H9 (cell line): Measurements from ENCODE around the gene TBXA2R. TPM values are rescaled to one million over a fixed set of nuclear protein-coding genes. Genes with fewer than 3 reads are reported as not detected.

Experiments
- DNase-seq: peaks from one replicate; pipeline ENCODE4 v3.0.0-alpha.2; 2017
- H2AFZ ChIP-seq: one replicate; pipeline ENCODE4 v1.6.1; 2013; ENCODE audit warnings: mild to moderate bottlenecking, low read length, control low read depth, moderate library complexity
- H2AK5ac ChIP-seq: 2 replicates; pipeline ENCODE4 v1.6.1; 2013; ENCODE audit warnings: low read length, control low read depth, mixed read lengths; ENCODE audit not compliant: insufficient read length
- H2BK120ac ChIP-seq: one replicate; pipeline ENCODE4 v1.6.1; 2013; ENCODE audit warnings: low read depth, mild to moderate bottlenecking, low read length, control low read depth, inconsistent platforms; ENCODE audit not compliant: poor library complexity, severe bottlenecking
- H2BK12ac ChIP-seq: 2 replicates; pipeline ENCODE4 v1.6.1; 2013; ENCODE audit warnings: low read length, control low read depth, mixed read lengths, low read depth; ENCODE audit not compliant: insufficient read length
- H2BK15ac ChIP-seq: 2 replicates; pipeline ENCODE4 v1.6.1; 2013; ENCODE audit warnings: low read depth, low read length, control low read depth
- H2BK20ac ChIP-seq: one replicate; pipeline ENCODE4 v1.6.1; 2013; ENCODE audit warnings: low read depth, mild to moderate bottlenecking, low read length, control low read depth, inconsistent platforms; ENCODE audit not compliant: poor library complexity, severe bottlenecking
- H2BK5ac ChIP-seq: 2 replicates; pipeline ENCODE4 v1.6.1; 2013; ENCODE audit warnings: low read length, control low read depth, mixed read lengths; ENCODE audit not compliant: insufficient read length
- H3K14ac ChIP-seq: 2 replicates; pipeline ENCODE4 v1.6.1; 2013; ENCODE audit warnings: low read length, control low read depth; ENCODE audit not compliant: insufficient read depth
- H3K18ac ChIP-seq: 2 replicates; pipeline ENCODE4 v1.6.1; 2013; ENCODE audit warnings: low read depth, mild to moderate bottlenecking, mixed read lengths, low read length, control low read depth; ENCODE audit not compliant: insufficient read length
- H3K23ac ChIP-seq: 2 replicates; pipeline ENCODE4 v1.6.1; 2013; ENCODE audit warnings: low read length, control low read depth, mixed read lengths, low read depth; ENCODE audit not compliant: insufficient read length
- H3K23me2 ChIP-seq: 2 replicates; pipeline ENCODE4 v1.6.1; 2013; ENCODE audit warnings: low read depth, mild to moderate bottlenecking, mixed read lengths, low read length, control low read depth; ENCODE audit not compliant: insufficient read length, poor library complexity, severe bottlenecking
- H3K27ac ChIP-seq: 2 replicates; pipeline ENCODE4 v1.5.1; 2013; ENCODE audit warnings: low read length, control low read depth, mixed read lengths, low read depth; ENCODE audit not compliant: insufficient read length
- H3K27me3 ChIP-seq: 2 replicates; pipeline ENCODE4 v1.6.1; 2013; ENCODE audit warnings: low read length, control low read depth, inconsistent platforms; ENCODE audit not compliant: insufficient read depth
- H3K4ac ChIP-seq: 2 replicates; pipeline ENCODE4 v1.6.1; 2013; ENCODE audit warnings: low read depth, mild to moderate bottlenecking, control low read depth, inconsistent platforms, low read length, moderate library complexity
- H3K4me1 ChIP-seq: 2 replicates; pipeline ENCODE4 v1.6.1; 2013; ENCODE audit warnings: low read length, control low read depth, inconsistent platforms; ENCODE audit not compliant: insufficient read depth
- H3K4me2 ChIP-seq: 2 replicates; pipeline ENCODE4 v1.6.1; 2013; ENCODE audit warnings: low read length, control low read depth, mixed read lengths; ENCODE audit not compliant: insufficient read length, insufficient read depth
- H3K56ac ChIP-seq: 2 replicates; pipeline ENCODE4 v1.6.1; 2013; ENCODE audit warnings: low read depth, mild to moderate bottlenecking, mixed read lengths, low read length, control low read depth; ENCODE audit not compliant: insufficient read length
- H3K79me1 ChIP-seq: 2 replicates; pipeline ENCODE4 v1.6.1; 2013; ENCODE audit warnings: low read depth, mild to moderate bottlenecking, moderate library complexity, low read length, control low read depth, inconsistent platforms; ENCODE audit not compliant: insufficient read depth, poor library complexity, severe bottlenecking
- H3K79me2 ChIP-seq: 2 replicates; pipeline ENCODE4 v1.6.1; 2013; ENCODE audit warnings: low read length, control low read depth, inconsistent platforms; ENCODE audit not compliant: insufficient read depth
- H3K9ac ChIP-seq: 2 replicates; pipeline ENCODE4 v1.6.1; 2013; ENCODE audit warnings: low read length, control low read depth, mixed read lengths; ENCODE audit not compliant: insufficient read length; ENCODE audit errors: extremely low read depth
- H3K9me3 ChIP-seq: one replicate; pipeline ENCODE4 v1.6.1; 2013; ENCODE audit warnings: low read depth, low read length, inconsistent platforms; ENCODE audit not compliant: control insufficient read depth
- H3T11ph ChIP-seq: one replicate; pipeline ENCODE4 v1.6.1; 2013; ENCODE audit warnings: mild to moderate bottlenecking, low read length, control low read depth, inconsistent platforms
- H4K20me1 ChIP-seq: one replicate; pipeline ENCODE4 v1.6.1; 2013; ENCODE audit not compliant: control insufficient read depth, insufficient read length, insufficient read depth
- H4K5ac ChIP-seq: 2 replicates; pipeline ENCODE4 v1.6.1; 2013; ENCODE audit warnings: low read depth, mild to moderate bottlenecking, mixed read lengths, low read length, control low read depth; ENCODE audit not compliant: insufficient read length
- H4K8ac ChIP-seq: replicated peaks from 2 replicates; pipeline ENCODE4 v1.6.1; 2013; ENCODE audit warnings: low read length, control low read depth, mixed read lengths, low read depth; ENCODE audit not compliant: insufficient read length
- H4K91ac ChIP-seq: 2 replicates; pipeline ENCODE4 v1.6.1; 2013; ENCODE audit warnings: low read depth, mild to moderate bottlenecking, moderate library complexity, mixed read lengths, low read length, control low read depth; ENCODE audit not compliant: insufficient read length
- H3K27ac Mint-ChIP-seq, 3 experiments: 2 replicates in 2 of 3; 3 replicates in 1 of 3; pipeline ENCODE4 v1.8.0; 2020 to 2021; ENCODE audit warnings: mixed read lengths in 3 of 3, mild to moderate bottlenecking in 1 of 3, moderate library complexity in 1 of 3
- H3K27me3 Mint-ChIP-seq: 2 replicates; pipeline ENCODE4 v1.8.0; 2021; ENCODE audit warnings: low read depth, mild to moderate bottlenecking, moderate library complexity, mixed read lengths
- H3K36me3 Mint-ChIP-seq, 3 experiments: 2 replicates in 2 of 3; 3 replicates in 1 of 3; pipeline ENCODE4 v1.8.0; 2020 to 2021; ENCODE audit warnings: low read depth in 3 of 3, mixed read lengths in 3 of 3; ENCODE audit not compliant: insufficient read depth in 1 of 3
- H3K4me1 Mint-ChIP-seq, 2 experiments: 2 replicates each; pipeline ENCODE4 v1.8.0; 2020; ENCODE audit warnings: mixed read lengths in 2 of 2
- H3K4me3 Mint-ChIP-seq, 2 experiments: 2 replicates in 1 of 2; 3 replicates in 1 of 2; pipeline ENCODE4 v1.8.0; 2020 to 2021; ENCODE audit warnings: mild to moderate bottlenecking in 2 of 2, mixed read lengths in 2 of 2, moderate library complexity in 1 of 2
- H3K9me3 Mint-ChIP-seq, 2 experiments: 2 replicates in 1 of 2; 3 replicates in 1 of 2; pipeline ENCODE4 v1.8.0; 2020; ENCODE audit warnings: mild to moderate bottlenecking in 2 of 2, mixed read lengths in 2 of 2, moderate library complexity in 1 of 2
- WGBS: extraction: QIAGEN DNeasy Blood & Tissue Kit; methylation state at CpG from one replicate; pipeline ENCODE4 v1.1.7; 2013; ENCODE audit warnings: missing lambda C conversion rate, low lambda C conversion rate, mixed read lengths; ENCODE audit not compliant: insufficient read length; ENCODE audit errors: extremely low coverage; 5-methylcytosine and 5-hydroxymethylcytosine counted together
- total RNA-seq: library from RNA; stranded (reverse); gene quantifications from 2 replicates; pipeline ENCODE4 v1.2.1, GENCODE V29; 2021
- TF ChIP-seq, protein P1 (sequence below): fragments of 200-600 bp; sonication (generic); conservative IDR thresholded peaks from 3 replicates; pipeline ENCODE4 v1.8.0; 2021; ENCODE audit warnings: antibody characterized with exemption, mild to moderate bottlenecking

The TBXA2R gene
- total RNA-seq, 1 experiment from 2014 or later: 0.63 TPM

DNA sequence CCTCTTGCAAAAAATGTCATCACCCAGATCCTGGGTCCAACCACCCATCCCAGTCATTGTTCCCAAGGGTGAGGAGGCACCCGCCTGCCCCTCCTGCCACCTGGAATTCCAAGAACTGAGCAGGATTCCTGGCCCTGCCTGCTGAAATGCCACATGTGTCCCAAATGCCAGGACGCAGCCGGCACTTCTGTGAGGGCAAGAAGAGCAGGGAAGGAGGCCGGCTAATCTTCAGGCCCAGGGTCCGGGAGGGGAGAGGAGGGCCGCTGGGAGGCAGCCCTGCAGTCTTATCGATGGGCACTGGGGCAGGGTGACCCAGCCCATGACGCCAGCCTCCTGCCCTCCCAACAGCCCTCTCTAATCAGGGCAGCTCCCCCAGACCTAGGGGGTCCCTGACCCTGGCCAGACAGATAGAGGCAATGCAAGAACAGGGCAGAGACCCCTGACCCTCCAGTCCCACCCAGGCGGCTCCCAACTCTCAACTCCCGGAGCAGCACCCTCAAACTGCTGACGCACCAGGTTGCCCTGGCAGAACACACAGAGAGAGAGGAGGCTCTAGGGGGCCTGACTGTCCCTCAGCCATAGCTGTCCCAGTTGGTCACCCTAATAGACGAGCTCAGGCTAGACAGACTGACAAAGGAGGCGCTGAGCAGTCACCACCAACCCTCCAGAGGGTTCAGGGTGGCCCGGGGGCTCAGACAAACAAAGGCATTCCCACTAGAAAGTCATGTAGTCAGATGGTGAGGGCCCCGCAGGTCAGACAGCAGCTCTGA is 50.8 kb downstream of the TBXA2R start:
- no peaks in the 10 kb centered on the region for H3K4me1 ChIP-seq
- no peak overlapping the region for H2AFZ ChIP-seq
- no peak overlapping the region for H2BK5ac ChIP-seq
- peaks cover 8% of the 10 kb centered on the region for H3K23me2 ChIP-seq
- no peaks in the 10 kb centered on the region for H3K79me2 ChIP-seq
- H2BK15ac ChIP-seq: no peak overlapping the region
- peaks cover 3% of the 10 kb centered on the region for H4K20me1 ChIP-seq
- no peak overlapping the region for H3K27ac Mint-ChIP-seq
- no peak overlapping the region for H4K5ac ChIP-seq
- H3K4me1 Mint-ChIP-seq: peaks cover 12 to 15% of the 10 kb centered on the region in 2 experiments
- no peak overlapping the region for H2AK5ac ChIP-seq
- no peak overlapping the region for H3K14ac ChIP-seq
- no peaks in the 10 kb centered on the region for H3K9me3 ChIP-seq
- no peak overlapping the region for H3K9ac ChIP-seq
- WGBS: no CpG with 5 or more reads among the region's 15 CpGs
- H2BK20ac ChIP-seq: no peak overlapping the region
- H3K27ac ChIP-seq: no peak overlapping the region
- H3K9me3 Mint-ChIP-seq: no peaks in the 10 kb centered on the region
- H3T11ph ChIP-seq: no peak overlapping the region
- H3K27me3 Mint-ChIP-seq: peaks cover 28% of the 10 kb centered on the region
- no peak overlapping the region for H3K4ac ChIP-seq
- no peaks in the 10 kb centered on the region; the same call in 1 of the 2 replicates for H3K27me3 ChIP-seq
- no peak overlapping the region for H2BK120ac ChIP-seq
- H3K36me3 Mint-ChIP-seq: peaks cover 2 to 5% (median 2%) of the 10 kb centered on the region in 3 experiments; a peak in 3 of 7 replicates
- H3K4me2 ChIP-seq: peak overlapping the region; percentile 43
- H3K79me1 ChIP-seq: no peaks in the 10 kb centered on the region
- peak overlapping the region; percentile 86 to 97 for H3K4me3 Mint-ChIP-seq
- DNase-seq: no peak
- H4K8ac ChIP-seq: no peak overlapping the region
- no peak overlapping the region for H3K23ac ChIP-seq
- no peak overlapping the region for H3K56ac ChIP-seq
- H4K91ac ChIP-seq: no peak overlapping the region
- TF ChIP-seq, protein P1, sequence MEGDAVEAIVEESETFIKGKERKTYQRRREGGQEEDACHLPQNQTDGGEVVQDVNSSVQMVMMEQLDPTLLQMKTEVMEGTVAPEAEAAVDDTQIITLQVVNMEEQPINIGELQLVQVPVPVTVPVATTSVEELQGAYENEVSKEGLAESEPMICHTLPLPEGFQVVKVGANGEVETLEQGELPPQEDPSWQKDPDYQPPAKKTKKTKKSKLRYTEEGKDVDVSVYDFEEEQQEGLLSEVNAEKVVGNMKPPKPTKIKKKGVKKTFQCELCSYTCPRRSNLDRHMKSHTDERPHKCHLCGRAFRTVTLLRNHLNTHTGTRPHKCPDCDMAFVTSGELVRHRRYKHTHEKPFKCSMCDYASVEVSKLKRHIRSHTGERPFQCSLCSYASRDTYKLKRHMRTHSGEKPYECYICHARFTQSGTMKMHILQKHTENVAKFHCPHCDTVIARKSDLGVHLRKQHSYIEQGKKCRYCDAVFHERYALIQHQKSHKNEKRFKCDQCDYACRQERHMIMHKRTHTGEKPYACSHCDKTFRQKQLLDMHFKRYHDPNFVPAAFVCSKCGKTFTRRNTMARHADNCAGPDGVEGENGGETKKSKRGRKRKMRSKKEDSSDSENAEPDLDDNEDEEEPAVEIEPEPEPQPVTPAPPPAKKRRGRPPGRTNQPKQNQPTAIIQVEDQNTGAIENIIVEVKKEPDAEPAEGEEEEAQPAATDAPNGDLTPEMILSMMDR: no peak
- no peak overlapping the region for H3K18ac ChIP-seq
- H2BK12ac ChIP-seq: no peak overlapping the region
